B cell (primary cell): ENCODE results near the gene CDYL2. TPM values are rescaled to one million over a fixed set of nuclear protein-coding genes. Genes with fewer than 3 reads are reported as not detected.

Source experiments
- ATAC-seq: fragments of 200-7000 bp; cut with Tn5 transposase; one replicate; pipeline ENCODE4 v1.10.0; 2021; ENCODE audit warnings: low read depth, mild to moderate bottlenecking, moderate number of reproducible peaks, moderate library complexity
- CTCF ChIA-PET: fragments of 350-600 bp; sonication (Branson Sonifier 250); formaldehyde crosslinking; loops from one replicate; lab custom pipeline; 2021; ENCODE audit warnings: antibody characterized with exemption, inconsistent platforms; lab: Charles Lee
- POLR2A ChIA-PET: fragments of 350-600 bp; sonication (Branson Sonifier 250); formaldehyde crosslinking; loops from one replicate; lab custom pipeline; 2021; ENCODE audit warnings: antibody characterized with exemption; lab: Charles Lee
- DNase-seq: peaks from one replicate; pipeline ENCODE4 v3.0.0; 2013
- H2AFZ ChIP-seq: 2 replicates; pipeline ENCODE4 v1.6.1; 2012; ENCODE audit warnings: mild to moderate bottlenecking, low read depth, low read length; ENCODE audit not compliant: insufficient read depth, poor library complexity, severe bottlenecking
- H3K27ac ChIP-seq, 2 donors: 1 replicate in 1 of 2; 2 replicates in 1 of 2; pipeline ENCODE4 v1.5.1; 2012 to 2013; ENCODE audit warnings: low read length in 2 of 2, mild to moderate bottlenecking in 2 of 2, moderate library complexity in 1 of 2
- H3K27me3 ChIP-seq, 4 experiments: fragments of 200-600 bp in 1 of 4; sonication (generic) in 1 of 4; replicated peaks in 1 of 4; 1 replicate in 2 of 4; 2 replicates in 2 of 4; pipeline versions ENCODE4 v1.6.1 to v1.7.0; 2013 to 2016; ENCODE audit warnings: low read length in 3 of 4, mild to moderate bottlenecking in 2 of 4, mixed read lengths in 1 of 4, moderate library complexity in 1 of 4; ENCODE audit not compliant: insufficient read depth in 4 of 4, control insufficient read depth in 3 of 4; ENCODE audit errors: control extremely low read depth in 1 of 4
- H3K36me3 ChIP-seq, 2 experiments: replicated peaks in 1 of 2; 1 replicate in 1 of 2; 2 replicates in 1 of 2; pipeline versions ENCODE4 v1.6.1 to v1.7.1; 2013; ENCODE audit warnings: low read length in 1 of 2; ENCODE audit not compliant: insufficient read depth in 2 of 2, control insufficient read depth in 1 of 2; ENCODE audit errors: control extremely low read depth in 1 of 2, extremely low read depth in 1 of 2
- H3K4me1 ChIP-seq, 2 donors: fragments of 200-600 bp in 1 of 2; sonication (generic) in 1 of 2; 1 replicate in 1 of 2; 2 replicates in 1 of 2; pipeline versions ENCODE4 v1.5.1 to v1.6.1; 2013 to 2017; ENCODE audit warnings: low read length in 2 of 2; ENCODE audit not compliant: control insufficient read depth in 2 of 2, insufficient read depth in 2 of 2
- H3K4me2 ChIP-seq: replicated peaks from 2 replicates; pipeline ENCODE3; 2012; ENCODE audit warnings: mild to moderate bottlenecking, low read depth, low read length; ENCODE audit not compliant: poor library complexity, severe bottlenecking
- H3K4me3 ChIP-seq, 5 experiments: fragments of 200-600 bp in 1 of 5; sonication (generic) in 1 of 5; 1 replicate in 3 of 5; 2 replicates in 2 of 5; pipeline versions ENCODE4 v1.5.1 to v1.7.0; 2011 to 2016; ENCODE audit warnings: low read length in 4 of 5, mild to moderate bottlenecking in 4 of 5, low read depth in 2 of 5, control low read depth in 1 of 5, moderate library complexity in 1 of 5; ENCODE audit not compliant: insufficient read depth in 1 of 5; ENCODE audit errors: control extremely low read depth in 1 of 5, extremely low read depth in 1 of 5
- H3K79me2 ChIP-seq: fragments of 200-600 bp; sonication (generic); one replicate; pipeline ENCODE4 v1.6.0; 2016; ENCODE audit warnings: low read length; ENCODE audit not compliant: control insufficient read depth, insufficient read depth
- H3K9ac ChIP-seq: fragments of 200-600 bp; sonication (generic); 2 replicates; pipeline ENCODE4 v1.6.1; 2017; ENCODE audit warnings: mild to moderate bottlenecking, low read length, moderate library complexity
- H3K9me3 ChIP-seq, 3 donors: one replicate each; pipeline versions ENCODE4 v1.6.1 to v1.7.1; 2013; ENCODE audit warnings: low read length in 2 of 3; ENCODE audit not compliant: control insufficient read depth in 2 of 3, insufficient read depth in 1 of 3; ENCODE audit errors: control extremely low read depth in 1 of 3
- H4K20me1 ChIP-seq: 2 replicates; pipeline ENCODE4 v1.6.0; 2012; ENCODE audit warnings: mild to moderate bottlenecking, low read length; ENCODE audit not compliant: insufficient read depth, control insufficient read depth, poor library complexity, severe bottlenecking
- H3K27ac Mint-ChIP-seq: one replicate; pipeline ENCODE4 v1.8.0; 2021; ENCODE audit warnings: mixed read lengths
- H3K27me3 Mint-ChIP-seq: one replicate; pipeline ENCODE4 v1.8.0; 2021; ENCODE audit warnings: mixed read lengths
- H3K4me1 Mint-ChIP-seq: one replicate; pipeline ENCODE4 v1.8.0; 2021; ENCODE audit warnings: mixed read lengths
- H3K4me3 Mint-ChIP-seq: one replicate; pipeline ENCODE4 v1.8.0; 2021; ENCODE audit warnings: mixed read lengths
- H3K9me3 Mint-ChIP-seq: one replicate; pipeline ENCODE4 v1.8.0; 2022; ENCODE audit warnings: mixed read lengths; ENCODE audit not compliant: insufficient read depth
- CTCF ChIP-seq: fragments of 200-600 bp; IDR thresholded peaks from one replicate; pipeline ENCODE4 v1.8.0; 2022; ENCODE audit warnings: antibody characterized with exemption, mild to moderate bottlenecking
- EZH2 ChIP-seq: IDR thresholded peaks from 2 replicates; pipeline ENCODE4 v1.6.1; 2012; ENCODE audit warnings: borderline replicate concordance, low read depth, mild to moderate bottlenecking, moderate library complexity, low read length; ENCODE audit not compliant: insufficient read depth, poor library complexity, severe bottlenecking
- WGBS: methylation state at CpG from one replicate; pipeline ENCODE4 v1.1.5; 2013; ENCODE audit warnings: missing lambda C conversion rate; ENCODE audit not compliant: insufficient coverage; 5-methylcytosine and 5-hydroxymethylcytosine counted together
- intact Hi-C: fragments of 100-400 bp; cut with micrococcal nuclease; formaldehyde crosslinking; loops from one replicate; pipeline ENCODE4 v1.10.0; 2022
- polyA plus RNA-seq: library from polyadenylated mRNA; depleted of rRNA; stranded (reverse); fragments of >200 nt; gene quantifications from 2 replicates; pipeline ENCODE4 v1.2.3, GENCODE V29; 2012
- total RNA-seq, 2 donors: library from RNA; stranded (reverse); fragments of 120-200 nt in 1 of 2; gene quantifications; 1 replicate in 1 of 2; 2 replicates in 1 of 2; pipeline versions ENCODE4 v1.2.3 to v1.2.4, GENCODE V29; 2013 to 2022

Gene CDYL2
- total and polyA plus RNA-seq, 2 donors (not counting 1 experiment from before 2014, with no cell fraction given): 0.66 to 6.6 TPM

GRCh38 chr16:80612461-80613017, 191.9 kb downstream of the CDYL2 start:
- H3K4me2 ChIP-seq: no peak overlapping the region
- no peak overlapping the region for H3K4me3 ChIP-seq
- H3K4me1 Mint-ChIP-seq: no peaks in the 10 kb centered on the region
- ChIA-PET POLR2A (no interaction called here), CTCF (no interaction called here)
- no peaks in the 10 kb centered on the region for H3K27me3 Mint-ChIP-seq
- TF ChIP-seq CTCF (no peak), EZH2 (no peak)
- no peaks in the 10 kb centered on the region for H3K9me3 Mint-ChIP-seq
- H3K4me3 Mint-ChIP-seq: no peak overlapping the region
- 97% methylated on average over 13 of the region's 13 CpGs for WGBS
- no peak overlapping the region for H2AFZ ChIP-seq
- no peaks in the 10 kb centered on the region for H3K79me2 ChIP-seq
- no peaks in the 10 kb centered on the region for H3K4me1 ChIP-seq
- DNase-seq (no peak), ATAC-seq (no peak)
- H4K20me1 ChIP-seq: no peaks in the 10 kb centered on the region
- intact Hi-C loops: no loop called here
- no peak overlapping the region for H3K27ac Mint-ChIP-seq
- H3K36me3 ChIP-seq: no peaks in the 10 kb centered on the region
- H3K9me3 ChIP-seq: peaks cover 0 to 3% (median 0%) of the 10 kb centered on the region in 3 donors
- no peaks in the 10 kb centered on the region for H3K27me3 ChIP-seq
- no peak overlapping the region for H3K27ac ChIP-seq
- no peak overlapping the region for H3K9ac ChIP-seq

- 98% methylated on average over 6 of the region's 11 CpGs for WGBS
- no peaks in the 10 kb centered on the region for H3K4me1 ChIP-seq
- H3K4me2 ChIP-seq: no peak overlapping the region
- no peak overlapping the region for H3K27ac ChIP-seq
- no peaks in the 10 kb centered on the region for H4K20me1 ChIP-seq
- Mint-ChIP-seq H3K27me3 (no peaks in the 10 kb centered on the region), H3K9me3 (peaks cover 3% of the 10 kb centered on the region), H3K27ac (no peak overlapping the region), H3K4me1 (no peaks in the 10 kb centered on the region), H3K4me3 (no peak overlapping the region)
- ATAC-seq: no peak
- H3K27me3 ChIP-seq: no peaks in the 10 kb centered on the region
- no peaks in the 10 kb centered on the region for H3K79me2 ChIP-seq
- peaks cover 0 to 8% (median 0%) of the 10 kb centered on the region in 3 donors for H3K9me3 ChIP-seq
- intact Hi-C loops: no loop called here
- H2AFZ ChIP-seq: no peak overlapping the region
- no peak overlapping the region for H3K9ac ChIP-seq
- no peaks in the 10 kb centered on the region for H3K36me3 ChIP-seq
- no peak overlapping the region for H3K4me3 ChIP-seq
- ChIA-PET CTCF (no interaction called here), POLR2A (no interaction called here)
- no peak for TF ChIP-seq EZH2
- TF ChIP-seq CTCF: no peak
- no peak for DNase-seq
Measured at GRCh38 chr16:80611930-80612327, 192.5 kb downstream of the CDYL2 start.
